B cell (primary cell): Measurements from ENCODE around the gene SLC2A2.

ENCODE experiments used
- EZH2 ChIP-seq: IDR thresholded peaks from 2 replicates; pipeline ENCODE4 v1.6.1; 2012; ENCODE audit warnings: borderline replicate concordance, low read depth, mild to moderate bottlenecking, moderate library complexity, low read length; ENCODE audit not compliant: insufficient read depth, poor library complexity, severe bottlenecking
- TF ChIP-seq, protein P1 (sequence below): fragments of 200-600 bp; IDR thresholded peaks from one replicate; pipeline ENCODE4 v1.8.0; 2022; ENCODE audit warnings: antibody characterized with exemption, mild to moderate bottlenecking

DNA sequence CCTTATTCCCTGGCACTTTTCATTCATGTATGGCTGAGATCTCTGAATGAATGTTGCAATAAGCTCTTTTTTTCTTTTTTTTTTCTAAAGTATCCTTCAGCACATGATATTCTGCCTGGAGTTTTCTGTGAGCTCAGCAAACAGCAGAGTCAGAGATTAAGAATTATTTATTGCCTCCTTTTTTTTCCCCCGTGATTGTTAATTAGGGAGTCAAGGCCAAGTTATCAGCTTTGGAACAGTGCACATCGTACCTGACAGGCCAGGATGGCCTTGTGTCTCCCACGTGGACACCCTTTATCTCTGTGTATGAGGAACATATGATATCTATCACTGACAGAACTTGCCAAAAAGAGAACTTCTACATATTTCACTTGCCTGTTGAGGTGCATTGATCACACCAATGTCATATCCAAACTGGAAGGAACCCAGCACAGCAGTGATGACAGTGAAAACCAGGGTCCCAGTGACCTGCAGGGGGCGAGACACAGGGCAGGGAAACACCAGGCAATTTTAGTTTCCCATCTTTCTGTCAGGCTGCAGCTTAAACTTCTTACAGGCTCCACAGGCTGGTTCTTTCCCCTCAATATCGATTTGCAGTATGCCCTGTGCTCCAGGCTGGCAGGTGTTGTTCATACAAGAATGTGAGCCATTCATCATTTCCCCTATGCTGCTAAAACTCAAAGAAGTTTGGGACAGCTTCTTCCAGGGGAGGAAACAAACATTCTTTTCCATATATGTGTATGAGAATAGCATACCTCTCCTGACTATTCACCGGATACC, 8.2 kb downstream of the SLC2A2 start:
- TF ChIP-seq, protein P1, sequence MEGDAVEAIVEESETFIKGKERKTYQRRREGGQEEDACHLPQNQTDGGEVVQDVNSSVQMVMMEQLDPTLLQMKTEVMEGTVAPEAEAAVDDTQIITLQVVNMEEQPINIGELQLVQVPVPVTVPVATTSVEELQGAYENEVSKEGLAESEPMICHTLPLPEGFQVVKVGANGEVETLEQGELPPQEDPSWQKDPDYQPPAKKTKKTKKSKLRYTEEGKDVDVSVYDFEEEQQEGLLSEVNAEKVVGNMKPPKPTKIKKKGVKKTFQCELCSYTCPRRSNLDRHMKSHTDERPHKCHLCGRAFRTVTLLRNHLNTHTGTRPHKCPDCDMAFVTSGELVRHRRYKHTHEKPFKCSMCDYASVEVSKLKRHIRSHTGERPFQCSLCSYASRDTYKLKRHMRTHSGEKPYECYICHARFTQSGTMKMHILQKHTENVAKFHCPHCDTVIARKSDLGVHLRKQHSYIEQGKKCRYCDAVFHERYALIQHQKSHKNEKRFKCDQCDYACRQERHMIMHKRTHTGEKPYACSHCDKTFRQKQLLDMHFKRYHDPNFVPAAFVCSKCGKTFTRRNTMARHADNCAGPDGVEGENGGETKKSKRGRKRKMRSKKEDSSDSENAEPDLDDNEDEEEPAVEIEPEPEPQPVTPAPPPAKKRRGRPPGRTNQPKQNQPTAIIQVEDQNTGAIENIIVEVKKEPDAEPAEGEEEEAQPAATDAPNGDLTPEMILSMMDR = no peak
- TF ChIP-seq EZH2 = no peak
